ENCODE data around the gene AOPEP. TPM values are rescaled to one million over a fixed set of nuclear protein-coding genes. Genes with fewer than 3 reads are reported as not detected.

The AOPEP gene
- polyA plus RNA-seq, 1 of the 3 experiments (the other 2 are of a cell fraction) = 54.6 TPM

- Histone ChIP-seq H3K27ac (ENCODE audit: low read depth in 2 of 2, low read length in 1 of 2) (no peak overlapping the region), H3K27me3 (ENCODE audit: insufficient read depth) (no peaks in the 10 kb centered on the region), H3K79me2 (ENCODE audit: insufficient read depth) (no peaks in the 10 kb centered on the region), H3K9me3 (no peaks in the 10 kb centered on the region), H3K4me1 (ENCODE audit: control insufficient read depth in 1 of 2, insufficient read depth in 2 of 2, low read depth in 1 of 2, low read length in 1 of 2) (peaks cover 4 to 10% of the 10 kb centered on the region in 2 experiments; a peak in 3 of 4 replicates), H4K20me1 (ENCODE audit: insufficient read depth) (no peaks in the 10 kb centered on the region), H3K9ac (no peak overlapping the region), H3F3A (replicated peaks; ENCODE audit: insufficient read depth) (peaks cover 4% of the 10 kb centered on the region), H2AFZ (ENCODE audit: low read depth) (no peak overlapping the region), H3K4me2 (no peak overlapping the region), H3K4me3 (ENCODE audit: low read depth in 2 of 2, low read length in 1 of 2) (no peak overlapping the region), H3K36me3 (replicated peaks in 1 of 2; ENCODE audit: control insufficient read depth in 1 of 2, insufficient read depth in 2 of 2, low read length in 1 of 2) (no peaks in the 10 kb centered on the region), H3K9me2 (no peaks in the 10 kb centered on the region)
- 88% methylated on average over 4 of the region's 4 CpGs for WGBS (ENCODE audit: low lambda C conversion rate)
- POLR2A ChIA-PET = no interaction called here
- TF ChIP-seq RFX5 (IDR thresholded peaks at IDR 0.05; ENCODE audit: low read length) (no peak), FOXJ3 (CRISPR knock-in tag; IDR thresholded peaks at IDR 0.05) (no peak), CHD2 (IDR thresholded peaks at IDR 0.05; ENCODE audit: low read length, partially characterized antibody) (no peak), FOSL2 (IDR thresholded peaks at IDR 0.05; ENCODE audit: borderline replicate concordance, low read depth) (no peak), USF1 (IDR thresholded peaks at IDR 0.05; ENCODE audit: borderline replicate concordance, low read depth) (no peak), SIN3A (IDR thresholded peaks at IDR 0.05; ENCODE audit: borderline replicate concordance, low read depth, low read length) (no peak), FOXM1 (IDR thresholded peaks at IDR 0.05; ENCODE audit: low read depth) (no peak), RAD21 (IDR thresholded peaks at IDR 0.05; ENCODE audit: low read length) (no peak), TCF12 (IDR thresholded peaks at IDR 0.05) (no peak), TAF1 (IDR thresholded peaks at IDR 0.05; ENCODE audit: borderline replicate concordance, low read depth, low read length) (no peak), ZBTB33 (IDR thresholded peaks at IDR 0.05; ENCODE audit: borderline replicate concordance, low read depth) (no peak), SMC3 (IDR thresholded peaks at IDR 0.05; ENCODE audit: low read depth, low read length) (no peak), PBX3 (IDR thresholded peaks at IDR 0.05) (no peak), IRF3 (IDR thresholded peaks at IDR 0.05; ENCODE audit: low read depth, low read length) (no peak)
- no peak for DNase-seq
- CTCF ChIA-PET = interaction anchor here (1.2 to 2.9 kb wide), 3 partner anchors 10 to 68 kb away, joined by 3 to 7 read pairs (median 7); no protein-coding TSS in a partner anchor
These were observed 125.0 kb downstream of the AOPEP start for GRCh38 chr9:94851467-94851866.
